ENCODE results near the gene CSF3R.

CSF3R gene

DNA sequence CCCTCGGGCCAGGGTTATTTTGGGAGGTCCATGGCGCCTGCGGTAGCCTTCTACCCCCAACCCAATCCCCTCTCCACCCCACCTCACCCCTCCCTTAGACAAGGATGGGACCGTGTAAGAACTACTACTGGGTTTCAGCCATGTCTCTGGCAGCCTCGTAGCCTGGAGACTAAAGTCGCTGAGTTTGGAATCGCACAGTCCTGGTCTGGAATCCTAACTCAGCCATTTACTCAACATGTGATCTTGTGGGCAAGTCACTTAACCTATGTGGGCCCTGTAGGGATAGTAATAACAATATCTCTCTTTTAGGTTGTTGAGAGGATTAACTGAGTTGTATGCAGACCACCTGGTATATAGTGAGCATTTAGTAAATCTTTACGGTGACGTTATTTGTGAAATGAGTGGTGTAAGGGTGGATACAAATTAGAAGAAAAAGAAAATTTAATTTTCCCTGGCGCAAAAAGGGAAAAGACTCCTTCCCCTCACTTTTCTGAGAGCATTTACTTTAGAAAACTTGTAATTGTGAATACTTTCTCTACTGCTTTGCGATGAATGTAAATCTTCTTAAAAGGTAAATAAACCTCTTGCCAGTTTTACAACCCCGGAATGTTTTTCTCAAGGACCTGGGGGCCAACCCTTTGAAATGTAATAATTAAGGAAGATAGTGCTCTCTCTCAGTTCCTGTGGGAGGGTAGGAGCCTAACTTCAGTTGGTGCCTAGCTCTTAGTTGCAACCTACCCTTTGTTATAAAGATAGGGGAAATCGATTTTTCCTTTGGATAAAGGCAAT lies 17.9 kb downstream of the CSF3R start:
- no peak for DNase-seq (ENCODE audit: low read depth)
- TF ChIP-seq CTCF (IDR thresholded peaks at IDR 0.05; ENCODE audit: insufficient read depth, low read depth, low read length, missing control alignments), result no peak
- H3K4me3 ChIP-seq (ENCODE audit: low read length), result peak overlapping the region; percentile 97

DNA sequence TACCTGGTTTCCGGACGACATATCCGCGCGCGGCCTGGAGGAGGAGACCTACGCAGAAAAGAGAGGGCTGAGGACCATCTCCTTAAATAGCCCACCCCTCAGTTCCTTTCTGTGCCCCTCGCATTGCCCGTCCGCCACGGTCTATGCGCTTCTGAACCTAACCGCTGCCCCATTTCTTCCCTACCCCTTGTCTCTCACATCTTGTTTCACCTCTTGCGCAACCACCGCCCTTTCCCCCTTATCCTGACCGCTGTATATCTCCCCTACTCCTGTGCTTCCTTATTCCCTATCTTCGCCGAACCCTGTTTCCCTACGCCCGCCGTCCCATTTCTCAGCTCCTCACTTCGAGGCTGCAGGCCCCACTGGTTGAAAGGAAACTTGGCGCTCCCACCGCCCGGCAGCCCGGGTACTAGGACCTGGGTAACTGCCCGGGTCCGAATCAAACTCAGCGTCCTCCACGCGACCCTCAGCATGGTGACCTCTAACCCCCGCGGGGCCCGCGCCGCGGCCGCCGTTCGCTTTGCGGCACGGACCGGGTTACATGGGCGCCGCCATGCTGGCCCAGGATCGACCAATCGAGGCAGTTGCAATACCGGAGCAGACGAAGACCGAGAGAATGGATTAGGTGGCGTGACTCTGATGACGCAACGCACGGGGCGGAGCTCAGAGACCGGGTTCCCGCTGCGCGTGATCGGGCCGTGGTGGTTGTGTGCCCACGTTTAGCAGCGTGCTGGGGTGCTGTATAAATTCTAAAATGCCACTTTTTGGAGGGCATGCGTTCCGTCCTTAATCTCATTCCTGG lies 18.7 kb downstream of the CSF3R start, which contains the start of gene MRPS15:
TSS of gene MRPS15 (minus strand) at position 582 of the 802 bp plus-strand sequence. CDS start at position 473, 109 bp downstream.
- TF ChIP-seq CTCF (IDR thresholded peaks at IDR 0.05; ENCODE audit: insufficient read depth, low read depth, low read length, missing control alignments), result no peak
- DNase-seq (ENCODE audit: low read depth), result peak; percentile 95
- peak within 1 kb of the TSS; percentile 97 for H3K4me3 ChIP-seq (ENCODE audit: low read length)

DNA sequence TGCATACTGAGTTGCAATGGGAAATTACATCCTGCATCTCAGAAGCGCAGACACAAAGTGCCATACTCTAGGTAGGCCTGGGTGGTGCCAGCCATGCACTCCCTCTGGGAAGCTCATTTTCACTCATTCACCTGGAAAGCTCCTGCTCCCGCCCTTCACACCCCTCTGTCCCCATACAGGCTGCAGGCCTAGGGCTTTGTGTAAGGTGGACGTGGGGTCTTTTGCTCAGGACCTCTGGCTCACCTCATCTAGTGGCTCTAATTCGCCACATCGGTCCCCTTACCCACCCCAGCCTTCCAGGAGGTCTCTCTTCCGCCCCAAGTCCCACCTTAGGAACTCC lies 19.3 kb downstream of the CSF3R start:
- no peak for TF ChIP-seq CTCF (IDR thresholded peaks at IDR 0.05; ENCODE audit: insufficient read depth, low read depth, low read length, missing control alignments)
- DNase-seq (ENCODE audit: low read depth), result no peak
- H3K4me3 ChIP-seq (ENCODE audit: low read length), result peak overlapping the region; percentile 97

DNA sequence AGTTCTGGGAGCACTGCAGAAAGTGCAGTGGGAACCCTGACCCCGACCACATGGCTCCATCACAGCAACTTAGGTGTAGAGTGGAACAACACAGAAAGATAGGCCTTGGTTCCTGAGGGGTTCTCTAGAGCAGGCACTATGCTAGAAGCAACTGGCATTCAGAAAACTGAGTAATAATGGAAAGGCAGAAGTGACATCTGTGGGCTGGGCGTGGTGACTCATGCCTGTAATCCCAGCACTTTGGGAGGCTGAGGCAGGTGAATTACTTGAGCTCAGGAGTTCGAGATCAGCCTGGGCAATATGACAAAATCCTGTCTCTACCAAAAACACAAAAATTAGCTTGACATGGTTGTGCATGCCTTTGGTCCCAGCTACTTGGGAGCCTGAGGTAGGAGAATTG lies 23.8 kb downstream of the CSF3R start:
- H3K4me3 ChIP-seq (ENCODE audit: low read length), result no peak overlapping the region
- peak; percentile 46 for DNase-seq (ENCODE audit: low read depth)
- no peak for TF ChIP-seq CTCF (IDR thresholded peaks at IDR 0.05; ENCODE audit: insufficient read depth, low read depth, low read length, missing control alignments)

DNA sequence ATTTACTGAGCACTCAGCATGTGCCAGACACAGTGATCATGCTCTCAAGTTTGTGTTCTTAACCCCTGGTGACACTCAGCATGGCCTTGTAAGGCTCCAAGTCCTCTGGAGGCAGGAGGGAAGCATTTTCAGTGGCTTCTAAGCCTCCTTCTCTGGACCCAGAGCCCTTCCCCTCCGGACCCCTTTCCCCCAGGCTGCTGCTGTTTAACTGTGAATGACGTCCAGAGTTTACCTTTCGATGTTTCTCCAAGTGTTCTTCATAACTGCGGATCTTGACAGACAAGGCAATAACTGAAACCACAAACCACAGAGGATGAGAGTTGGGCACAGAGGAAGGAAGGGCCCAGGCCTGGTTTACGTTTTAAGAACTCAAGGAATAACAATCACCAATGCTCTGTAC lies 25.0 kb downstream of the CSF3R start:
- no peak for DNase-seq (ENCODE audit: low read depth)
- no peak overlapping the region for H3K4me3 ChIP-seq (ENCODE audit: low read length)
- no peak for TF ChIP-seq CTCF (IDR thresholded peaks at IDR 0.05; ENCODE audit: insufficient read depth, low read depth, low read length, missing control alignments)

DNA sequence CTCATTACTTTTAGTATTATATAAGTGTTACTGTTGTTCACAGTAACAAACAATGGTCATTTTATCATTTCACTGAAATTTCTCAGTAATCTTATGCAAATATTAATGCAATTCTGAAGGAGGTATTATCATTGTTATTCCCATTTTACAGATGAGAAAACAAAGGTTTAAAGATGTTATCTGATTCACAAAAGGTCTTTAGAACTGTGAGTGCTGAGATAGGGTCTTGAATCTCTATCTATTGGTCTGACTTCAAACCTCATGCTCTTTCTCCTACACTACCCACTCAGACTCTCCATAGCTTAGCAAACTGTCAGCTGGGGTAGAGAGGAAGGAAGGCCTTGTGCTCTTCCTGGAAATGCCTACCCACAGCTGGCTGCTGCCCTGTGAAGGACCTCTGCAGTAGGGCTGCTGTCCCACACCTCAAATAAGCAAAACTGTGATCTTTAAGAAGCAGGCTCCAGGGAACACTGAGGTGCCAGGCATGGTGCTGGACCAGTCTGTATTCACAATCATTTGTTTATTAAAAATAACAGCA lies 26.3 kb downstream of the CSF3R start:
- TF ChIP-seq CTCF (IDR thresholded peaks at IDR 0.05; ENCODE audit: insufficient read depth, low read depth, low read length, missing control alignments), result no peak
- H3K4me3 ChIP-seq (ENCODE audit: low read length), result no peak overlapping the region
- no peak for DNase-seq (ENCODE audit: low read depth)
